Neural cell (in vitro differentiated cells): ENCODE measurements around the gene PAX3.

ENCODE experiments used
- EP300 ChIP-seq: fragments of 450-650 bp; conservative IDR thresholded peaks from 2 replicates; pipeline ENCODE4 v1.6.1; 2014; ENCODE audit warnings: antibody characterized with exemption, mild to moderate bottlenecking, moderate library complexity; ENCODE audit not compliant: poor library complexity, severe bottlenecking
- EZH2 ChIP-seq: fragments of 200-600, 300-800 bp; shearing (Covaris generic), sonication (generic); IDR thresholded peaks from 2 replicates; pipeline ENCODE4 v1.6.1; 2014; ENCODE audit warnings: antibody characterized with exemption, low read length, borderline replicate concordance, mild to moderate bottlenecking; ENCODE audit not compliant: insufficient read depth, poor library complexity, severe bottlenecking
- POLR2AphosphoS5 ChIP-seq: IDR thresholded peaks from 2 replicates; pipeline ENCODE4 v1.6.1; 2012
- RAD21 ChIP-seq: fragments of 450-650 bp; conservative IDR thresholded peaks from 2 replicates; pipeline ENCODE4 v1.6.1; 2014; ENCODE audit warnings: antibody characterized with exemption, mild to moderate bottlenecking, moderate library complexity
- SMC3 ChIP-seq: fragments of 450-650 bp; conservative IDR thresholded peaks from 2 replicates; pipeline ENCODE4 v1.6.1; 2014; ENCODE audit warnings: antibody characterized with exemption, mild to moderate bottlenecking, moderate library complexity; ENCODE audit not compliant: poor library complexity
- TAF1 ChIP-seq: IDR thresholded peaks from 2 replicates; pipeline ENCODE4 v1.6.1; 2012; ENCODE audit warnings: low read depth
- TF ChIP-seq, protein P1 (sequence below): fragments of 450-650 bp; IDR thresholded peaks from 2 replicates; pipeline ENCODE4 v1.5.1; 2014; ENCODE audit warnings: antibody characterized with exemption, mild to moderate bottlenecking, moderate library complexity; ENCODE audit not compliant: poor library complexity, severe bottlenecking
- TF ChIP-seq, protein P2 (sequence below): IDR thresholded peaks from 2 replicates; pipeline ENCODE4 v1.6.1; 2012; ENCODE audit warnings: borderline replicate concordance

DNA sequence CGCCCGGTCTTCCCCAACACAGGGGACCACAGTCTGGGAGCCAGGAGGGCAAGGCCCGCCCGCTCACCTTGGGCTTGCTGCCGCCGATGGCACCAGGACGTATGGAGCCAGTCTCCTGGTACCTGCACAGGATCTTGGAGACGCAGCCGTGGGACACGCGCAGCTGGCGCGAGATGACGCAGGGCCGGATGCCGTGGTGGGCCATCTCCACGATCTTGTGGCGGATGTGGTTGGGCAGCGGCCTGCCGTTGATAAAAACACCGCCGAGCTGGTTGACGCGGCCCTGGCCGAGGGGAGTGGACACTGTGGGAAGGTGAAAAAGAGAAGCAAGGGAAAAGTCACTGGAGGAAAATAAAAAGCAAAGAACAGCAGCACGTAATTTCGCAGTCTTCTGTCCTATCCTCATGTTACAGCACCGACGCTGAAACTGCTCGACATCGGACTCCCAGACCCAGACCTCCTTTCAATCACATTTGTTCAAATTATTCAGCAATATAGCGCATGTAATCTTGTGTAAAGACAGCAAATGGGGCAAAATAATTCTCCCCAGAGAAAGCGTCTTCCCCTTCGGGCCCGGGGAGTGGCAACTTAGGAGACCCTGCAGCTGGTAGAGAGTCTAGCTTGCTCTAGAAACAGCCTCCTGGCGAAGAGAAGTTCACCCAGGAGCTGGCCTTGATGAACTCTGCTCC, 1.7 kb downstream of the PAX3 start:
- no peak for TF ChIP-seq SMC3
- TF ChIP-seq TAF1, result no peak
- TF ChIP-seq, protein P1, sequence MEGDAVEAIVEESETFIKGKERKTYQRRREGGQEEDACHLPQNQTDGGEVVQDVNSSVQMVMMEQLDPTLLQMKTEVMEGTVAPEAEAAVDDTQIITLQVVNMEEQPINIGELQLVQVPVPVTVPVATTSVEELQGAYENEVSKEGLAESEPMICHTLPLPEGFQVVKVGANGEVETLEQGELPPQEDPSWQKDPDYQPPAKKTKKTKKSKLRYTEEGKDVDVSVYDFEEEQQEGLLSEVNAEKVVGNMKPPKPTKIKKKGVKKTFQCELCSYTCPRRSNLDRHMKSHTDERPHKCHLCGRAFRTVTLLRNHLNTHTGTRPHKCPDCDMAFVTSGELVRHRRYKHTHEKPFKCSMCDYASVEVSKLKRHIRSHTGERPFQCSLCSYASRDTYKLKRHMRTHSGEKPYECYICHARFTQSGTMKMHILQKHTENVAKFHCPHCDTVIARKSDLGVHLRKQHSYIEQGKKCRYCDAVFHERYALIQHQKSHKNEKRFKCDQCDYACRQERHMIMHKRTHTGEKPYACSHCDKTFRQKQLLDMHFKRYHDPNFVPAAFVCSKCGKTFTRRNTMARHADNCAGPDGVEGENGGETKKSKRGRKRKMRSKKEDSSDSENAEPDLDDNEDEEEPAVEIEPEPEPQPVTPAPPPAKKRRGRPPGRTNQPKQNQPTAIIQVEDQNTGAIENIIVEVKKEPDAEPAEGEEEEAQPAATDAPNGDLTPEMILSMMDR, result no peak
- TF ChIP-seq, protein P2, sequence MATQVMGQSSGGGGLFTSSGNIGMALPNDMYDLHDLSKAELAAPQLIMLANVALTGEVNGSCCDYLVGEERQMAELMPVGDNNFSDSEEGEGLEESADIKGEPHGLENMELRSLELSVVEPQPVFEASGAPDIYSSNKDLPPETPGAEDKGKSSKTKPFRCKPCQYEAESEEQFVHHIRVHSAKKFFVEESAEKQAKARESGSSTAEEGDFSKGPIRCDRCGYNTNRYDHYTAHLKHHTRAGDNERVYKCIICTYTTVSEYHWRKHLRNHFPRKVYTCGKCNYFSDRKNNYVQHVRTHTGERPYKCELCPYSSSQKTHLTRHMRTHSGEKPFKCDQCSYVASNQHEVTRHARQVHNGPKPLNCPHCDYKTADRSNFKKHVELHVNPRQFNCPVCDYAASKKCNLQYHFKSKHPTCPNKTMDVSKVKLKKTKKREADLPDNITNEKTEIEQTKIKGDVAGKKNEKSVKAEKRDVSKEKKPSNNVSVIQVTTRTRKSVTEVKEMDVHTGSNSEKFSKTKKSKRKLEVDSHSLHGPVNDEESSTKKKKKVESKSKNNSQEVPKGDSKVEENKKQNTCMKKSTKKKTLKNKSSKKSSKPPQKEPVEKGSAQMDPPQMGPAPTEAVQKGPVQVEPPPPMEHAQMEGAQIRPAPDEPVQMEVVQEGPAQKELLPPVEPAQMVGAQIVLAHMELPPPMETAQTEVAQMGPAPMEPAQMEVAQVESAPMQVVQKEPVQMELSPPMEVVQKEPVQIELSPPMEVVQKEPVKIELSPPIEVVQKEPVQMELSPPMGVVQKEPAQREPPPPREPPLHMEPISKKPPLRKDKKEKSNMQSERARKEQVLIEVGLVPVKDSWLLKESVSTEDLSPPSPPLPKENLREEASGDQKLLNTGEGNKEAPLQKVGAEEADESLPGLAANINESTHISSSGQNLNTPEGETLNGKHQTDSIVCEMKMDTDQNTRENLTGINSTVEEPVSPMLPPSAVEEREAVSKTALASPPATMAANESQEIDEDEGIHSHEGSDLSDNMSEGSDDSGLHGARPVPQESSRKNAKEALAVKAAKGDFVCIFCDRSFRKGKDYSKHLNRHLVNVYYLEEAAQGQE, result no peak
- peak; percentile 51 for TF ChIP-seq EZH2
- TF ChIP-seq POLR2AphosphoS5, result no peak
- no peak for TF ChIP-seq EP300
- no peak for TF ChIP-seq RAD21
